Uterus (tissue), 2 donors: ENCODE measurements around the gene UBASH3A.

Experiments used
- POLR2A ChIP-seq, 2 donors: fragments of 450-650 bp; IDR thresholded peaks; one replicate each; pipeline ENCODE4 v1.6.1; 2016; ENCODE audit warnings: antibody characterized with exemption in 2 of 2, mild to moderate bottlenecking in 1 of 2, moderate library complexity in 1 of 2
- TF ChIP-seq, protein P1 (sequence below), 4 experiments: fragments of 200-600 bp in 2 of 4; fragments of 450-650 bp in 2 of 4; sonication (generic) in 2 of 4; IDR thresholded peaks; one replicate each; pipeline ENCODE4 v1.5.1; 2016 to 2019; ENCODE audit warnings: antibody characterized with exemption in 4 of 4, mild to moderate bottlenecking in 2 of 4, moderate library complexity in 1 of 4

DNA sequence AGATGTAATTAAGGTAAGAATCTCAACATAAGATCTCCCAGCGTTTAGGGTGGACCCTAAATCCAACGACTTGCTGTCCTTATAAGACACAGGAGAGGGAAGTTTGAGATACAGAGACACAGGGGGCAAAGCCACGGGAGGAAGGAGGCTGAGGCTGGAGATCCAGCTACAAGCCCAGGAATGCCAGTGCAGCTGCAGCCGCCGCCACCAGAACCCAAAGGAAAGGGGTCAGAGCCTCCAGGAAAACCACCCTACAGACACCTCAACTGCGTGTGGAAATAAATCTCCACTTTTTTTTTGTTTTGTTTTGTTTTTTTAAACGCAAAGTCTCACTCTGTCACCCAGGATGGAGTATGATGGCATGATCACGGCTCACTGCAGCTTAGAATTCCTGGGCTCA lies 25.3 kb upstream of the UBASH3A start:
- TF ChIP-seq, protein P1, sequence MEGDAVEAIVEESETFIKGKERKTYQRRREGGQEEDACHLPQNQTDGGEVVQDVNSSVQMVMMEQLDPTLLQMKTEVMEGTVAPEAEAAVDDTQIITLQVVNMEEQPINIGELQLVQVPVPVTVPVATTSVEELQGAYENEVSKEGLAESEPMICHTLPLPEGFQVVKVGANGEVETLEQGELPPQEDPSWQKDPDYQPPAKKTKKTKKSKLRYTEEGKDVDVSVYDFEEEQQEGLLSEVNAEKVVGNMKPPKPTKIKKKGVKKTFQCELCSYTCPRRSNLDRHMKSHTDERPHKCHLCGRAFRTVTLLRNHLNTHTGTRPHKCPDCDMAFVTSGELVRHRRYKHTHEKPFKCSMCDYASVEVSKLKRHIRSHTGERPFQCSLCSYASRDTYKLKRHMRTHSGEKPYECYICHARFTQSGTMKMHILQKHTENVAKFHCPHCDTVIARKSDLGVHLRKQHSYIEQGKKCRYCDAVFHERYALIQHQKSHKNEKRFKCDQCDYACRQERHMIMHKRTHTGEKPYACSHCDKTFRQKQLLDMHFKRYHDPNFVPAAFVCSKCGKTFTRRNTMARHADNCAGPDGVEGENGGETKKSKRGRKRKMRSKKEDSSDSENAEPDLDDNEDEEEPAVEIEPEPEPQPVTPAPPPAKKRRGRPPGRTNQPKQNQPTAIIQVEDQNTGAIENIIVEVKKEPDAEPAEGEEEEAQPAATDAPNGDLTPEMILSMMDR (IDR thresholded peaks at IDR 0.05) = no peak
- TF ChIP-seq POLR2A (IDR thresholded peaks at IDR 0.05) = no peak
